ENCODE measurements around the gene TACSTD2. TPM values are rescaled to one million over a fixed set of nuclear protein-coding genes. Genes with fewer than 3 reads are reported as not detected.
"Not testable (repeated sequence)": the region's sequence is repeated elsewhere in the genome, so short reads cannot be mapped to it uniquely, and the experiment has no call there.

Gene TACSTD2
- total RNA-seq, 1 experiment from 2014 or later = not detected

DNA sequence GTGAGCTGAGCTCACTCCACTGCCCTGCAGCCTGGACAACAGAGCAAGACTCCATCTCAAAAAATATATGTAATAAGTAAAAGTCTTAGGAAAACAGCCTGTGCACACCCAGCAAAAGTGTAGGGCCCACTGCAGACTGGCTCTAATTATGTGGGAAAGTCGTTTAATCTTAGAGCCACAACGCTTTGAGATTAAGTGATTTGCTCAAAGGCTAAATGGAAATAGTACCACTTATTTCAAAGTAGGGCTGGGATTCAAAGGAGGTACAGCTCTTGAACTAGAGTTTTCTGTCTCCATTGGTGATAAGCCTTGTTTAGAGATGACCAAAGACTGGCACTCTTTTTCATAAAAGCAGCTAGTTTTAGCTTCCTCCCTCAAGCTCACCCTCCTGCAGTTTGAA, 2.2 kb downstream of the TACSTD2 start:
- no peaks in the 10 kb centered on the region for H3K36me3 ChIP-seq
- DNase-seq = no peak
- H3K4me3 ChIP-seq = no peak overlapping the region
- peaks cover 7% of the 10 kb centered on the region for H3K9me3 ChIP-seq
- no peaks in the 10 kb centered on the region for H3K27me3 ChIP-seq

DNA sequence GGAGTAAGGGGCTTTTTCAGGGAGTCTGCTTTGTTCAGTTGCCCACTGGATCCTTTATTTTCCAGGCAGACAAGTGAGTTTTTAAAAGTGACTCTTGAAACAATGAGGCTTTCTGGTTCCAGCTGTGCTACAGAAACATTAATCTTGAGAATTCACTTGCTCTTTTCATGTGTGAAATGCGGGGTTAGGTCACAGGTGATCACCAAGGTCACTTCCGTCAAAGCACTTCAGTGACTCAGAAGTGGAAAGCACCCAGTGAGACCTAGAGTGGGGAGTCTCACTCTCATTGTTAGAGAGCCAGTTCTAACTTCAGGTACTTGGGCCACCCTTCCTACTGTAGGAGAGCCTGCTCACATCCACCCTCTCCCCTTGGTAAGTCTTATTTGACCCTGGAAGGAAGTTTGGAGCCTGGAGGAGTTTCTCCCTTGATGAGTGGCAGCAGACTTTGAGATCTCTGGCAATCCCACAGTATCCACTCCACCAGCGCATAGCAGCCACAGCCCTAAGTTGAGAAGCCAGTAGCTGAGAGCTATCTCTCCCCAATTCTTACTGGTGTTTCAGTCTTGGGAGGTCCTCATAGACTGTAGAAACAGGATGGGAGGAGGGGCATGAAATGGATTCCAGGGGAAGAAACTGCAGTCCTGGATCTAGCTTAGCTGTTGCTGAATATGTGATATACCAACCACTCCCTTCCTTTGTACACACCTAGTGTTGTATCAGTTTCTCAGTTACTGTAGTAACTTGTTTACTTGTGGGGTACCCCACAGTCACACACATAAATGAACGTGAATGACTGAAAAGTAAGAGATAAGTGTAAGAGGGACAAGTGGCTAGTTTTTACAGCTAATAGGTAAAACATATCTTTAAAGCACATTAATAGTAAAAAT, 3.1 kb downstream of the TACSTD2 start:
- peaks cover 7% of the 10 kb centered on the region for H3K9me3 ChIP-seq
- H3K36me3 ChIP-seq = no peaks in the 10 kb centered on the region
- DNase-seq = no peak
- H3K4me3 ChIP-seq = no peak overlapping the region
- H3K27me3 ChIP-seq = no peaks in the 10 kb centered on the region

DNA sequence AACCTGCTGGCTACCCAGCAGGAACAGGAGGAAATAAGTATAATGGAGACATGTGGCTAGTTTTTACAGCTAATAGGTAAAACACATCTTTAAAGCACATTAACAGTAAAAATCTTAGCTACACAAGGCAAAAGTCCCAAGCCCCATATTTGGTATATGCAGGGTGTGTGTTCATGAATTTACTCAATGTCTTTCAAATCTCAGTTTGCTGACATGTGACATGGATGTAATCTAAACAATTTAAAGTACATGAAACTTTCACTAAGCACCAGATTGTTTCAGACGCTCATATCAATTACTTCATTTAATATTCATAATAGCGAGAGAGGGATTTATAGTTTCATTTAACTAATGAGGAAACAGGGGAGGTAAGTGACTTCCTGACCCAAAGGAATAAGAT, 3.9 kb downstream of the TACSTD2 start:
- Histone ChIP-seq H3K36me3 (no peaks in the 10 kb centered on the region), H3K9me3 (peaks cover 7% of the 10 kb centered on the region), H3K4me3 (no peak overlapping the region), H3K27me3 (no peaks in the 10 kb centered on the region)
- no peak for DNase-seq

DNA sequence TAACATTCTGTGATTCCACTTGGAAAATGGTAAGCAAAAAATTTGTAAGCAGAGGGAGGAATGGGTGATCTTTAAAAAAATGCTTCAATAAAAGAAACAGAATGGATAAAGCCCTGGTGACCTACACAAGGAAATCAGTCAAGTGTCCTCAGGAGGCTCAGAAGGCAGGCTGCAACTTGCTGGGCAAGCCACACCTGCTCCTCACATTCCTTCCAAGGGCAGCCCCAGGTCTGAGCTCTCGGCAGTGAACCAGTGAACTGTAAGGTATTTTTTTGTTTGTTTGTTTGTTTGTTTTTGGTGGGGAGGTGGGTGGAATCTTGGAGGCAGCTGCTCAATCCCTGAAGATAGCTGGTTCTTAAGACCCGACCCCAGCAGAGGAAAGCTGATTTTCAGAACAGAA, 4.4 kb downstream of the TACSTD2 start:
- peaks cover 7% of the 10 kb centered on the region for H3K9me3 ChIP-seq
- no peak overlapping the region for H3K4me3 ChIP-seq
- DNase-seq = no peak
- H3K36me3 ChIP-seq = no peaks in the 10 kb centered on the region
- no peaks in the 10 kb centered on the region for H3K27me3 ChIP-seq

DNA sequence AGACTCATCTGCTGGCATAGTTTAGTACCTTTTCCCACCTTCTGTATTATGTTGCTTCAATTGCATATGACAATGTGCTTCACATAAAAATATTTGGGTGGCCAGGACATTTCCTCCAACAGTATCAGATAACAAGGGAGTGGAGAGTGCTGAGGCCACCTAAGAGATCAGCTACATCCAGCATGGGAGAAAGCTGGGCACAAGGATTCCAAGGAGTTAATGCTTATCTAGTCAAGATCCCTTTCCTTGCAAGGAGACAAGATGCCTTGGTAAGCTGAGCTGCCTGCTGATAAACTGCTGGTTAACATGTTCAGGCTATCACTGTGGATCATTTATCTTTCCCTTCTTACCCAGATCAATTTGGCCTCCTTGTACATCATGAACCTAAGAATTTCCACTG, 5.4 kb downstream of the TACSTD2 start:
- no peak for DNase-seq
- Histone ChIP-seq H3K36me3 (no peaks in the 10 kb centered on the region), H3K9me3 (peaks cover 7% of the 10 kb centered on the region), H3K27me3 (no peaks in the 10 kb centered on the region), H3K4me3 (no peak overlapping the region)

DNA sequence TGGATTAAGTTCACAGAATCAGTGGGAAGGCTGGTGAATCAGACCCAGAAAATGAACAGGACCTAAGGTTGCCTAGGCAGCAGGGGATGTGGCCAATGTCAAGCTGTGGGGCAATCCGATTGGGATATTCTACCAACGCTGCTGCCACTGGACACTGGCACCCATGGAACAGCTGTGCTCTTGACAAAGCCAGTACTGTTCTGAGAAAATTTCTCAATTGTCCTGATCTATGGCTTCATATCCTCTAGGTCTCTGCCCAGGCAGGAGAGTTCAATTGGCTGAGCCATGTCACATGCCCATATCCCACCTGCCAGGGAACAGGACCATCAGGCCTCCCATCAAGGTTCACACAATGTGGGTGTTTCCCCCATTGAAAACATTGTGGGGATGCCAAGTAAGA, 6.2 kb downstream of the TACSTD2 start:
- Histone ChIP-seq H3K4me3 (no peak overlapping the region), H3K36me3 (no peaks in the 10 kb centered on the region), H3K9me3 (peaks cover 7% of the 10 kb centered on the region), H3K27me3 (no peaks in the 10 kb centered on the region)
- peak; percentile 56 for DNase-seq

DNA sequence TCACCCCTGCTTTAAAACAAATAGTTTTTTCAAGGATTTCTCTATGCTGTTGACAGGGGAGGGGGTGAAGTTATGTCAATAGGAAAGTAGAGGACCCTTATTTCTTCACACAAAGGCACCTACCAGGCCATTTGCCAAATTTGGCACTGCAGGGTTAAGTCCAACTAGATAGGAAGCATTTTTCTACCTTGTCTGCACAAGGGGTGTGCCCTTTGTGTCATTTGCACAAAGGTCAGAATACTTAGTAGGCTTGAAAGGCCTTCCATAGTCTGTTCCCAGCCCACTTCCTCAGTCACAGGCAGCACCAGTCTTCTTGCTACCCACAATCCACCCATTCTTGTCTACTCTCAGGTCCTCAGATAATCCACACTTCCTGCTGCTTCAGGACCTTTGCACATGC, 7.0 kb downstream of the TACSTD2 start:
- no peaks in the 10 kb centered on the region for H3K27me3 ChIP-seq
- H3K4me3 ChIP-seq = no peak overlapping the region
- DNase-seq = no peak
- no peaks in the 10 kb centered on the region for H3K36me3 ChIP-seq
- H3K9me3 ChIP-seq = peaks cover 7% of the 10 kb centered on the region

DNA sequence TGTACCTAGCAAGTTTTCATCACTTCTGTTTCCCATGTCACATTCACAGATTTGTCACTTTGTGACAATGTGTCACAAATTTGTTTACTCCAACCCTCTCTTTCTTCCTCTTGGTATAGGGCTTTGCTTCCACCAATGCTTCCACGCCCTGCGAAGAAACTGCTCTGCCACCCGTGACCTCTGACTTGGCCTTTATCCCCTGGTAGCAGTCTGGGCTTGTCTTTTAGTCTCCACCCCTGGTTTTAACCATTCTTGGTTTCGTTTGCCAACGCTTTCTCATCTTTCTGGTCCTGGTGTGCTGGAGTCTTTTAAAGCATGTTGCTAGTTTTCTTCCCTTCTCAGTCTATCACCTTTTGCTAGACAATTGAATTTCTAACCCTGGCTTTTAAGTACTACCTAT, 8.1 kb downstream of the TACSTD2 start:
- Histone ChIP-seq H3K4me3 (no peak overlapping the region), H3K36me3 (no peaks in the 10 kb centered on the region), H3K27me3 (no peaks in the 10 kb centered on the region), H3K9me3 (peaks cover 7% of the 10 kb centered on the region)
- no peak for DNase-seq

DNA sequence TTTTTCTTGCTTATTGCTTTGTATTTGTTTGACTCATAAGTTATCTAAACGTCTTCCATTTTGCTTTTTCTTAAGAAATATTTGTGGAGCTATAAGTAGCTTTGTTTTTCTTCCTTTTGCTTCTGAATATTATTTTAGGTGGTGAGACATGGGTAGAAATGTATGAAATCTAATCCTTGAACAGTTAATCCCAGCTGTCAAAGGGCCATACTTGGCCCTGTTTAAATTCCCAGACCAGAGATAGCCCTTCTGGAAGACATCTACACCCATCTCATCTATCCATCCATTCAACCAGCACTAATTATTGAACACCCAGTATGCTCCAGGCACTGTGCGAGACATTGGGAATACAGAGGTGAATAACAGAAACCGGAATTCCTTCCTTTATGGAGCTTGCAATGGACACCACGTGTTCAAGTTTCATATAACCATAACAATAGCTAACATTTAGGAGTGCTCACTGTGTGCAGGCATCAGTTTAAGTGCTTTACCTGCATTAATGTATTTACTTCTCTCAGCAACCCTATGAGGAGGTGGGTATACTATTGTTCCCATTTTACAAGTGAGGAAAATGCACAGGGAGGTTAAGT, 8.7 kb downstream of the TACSTD2 start:
- H3K36me3 ChIP-seq = no peaks in the 10 kb centered on the region
- no peaks in the 10 kb centered on the region for H3K27me3 ChIP-seq
- DNase-seq = no peak
- no peak overlapping the region for H3K4me3 ChIP-seq
- H3K9me3 ChIP-seq = peaks cover 7% of the 10 kb centered on the region

DNA sequence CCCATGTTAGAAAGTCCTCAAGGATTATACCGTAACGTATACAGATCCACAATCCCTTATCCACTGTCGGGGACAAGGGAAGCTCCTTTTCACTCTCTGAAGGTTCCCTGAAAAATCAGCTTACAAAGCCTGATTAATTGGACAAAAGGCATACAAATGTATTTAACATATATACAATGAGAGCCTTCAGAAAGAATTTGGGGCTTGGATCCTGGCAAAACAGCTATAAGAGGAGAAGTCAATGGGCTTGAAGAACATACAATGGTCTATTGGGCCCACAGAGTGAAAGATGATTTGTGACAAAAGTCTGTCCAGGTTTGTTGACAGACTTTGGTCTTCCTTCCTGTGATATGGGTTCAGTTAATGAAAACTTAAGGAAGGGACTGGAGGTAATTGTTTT, 10.7 kb downstream of the TACSTD2 start:
- Histone ChIP-seq H3K9me3 (peaks cover 7% of the 10 kb centered on the region), H3K36me3 (no peaks in the 10 kb centered on the region), H3K27me3 (no peaks in the 10 kb centered on the region), H3K4me3 (no peak overlapping the region)
- no peak for DNase-seq

DNA sequence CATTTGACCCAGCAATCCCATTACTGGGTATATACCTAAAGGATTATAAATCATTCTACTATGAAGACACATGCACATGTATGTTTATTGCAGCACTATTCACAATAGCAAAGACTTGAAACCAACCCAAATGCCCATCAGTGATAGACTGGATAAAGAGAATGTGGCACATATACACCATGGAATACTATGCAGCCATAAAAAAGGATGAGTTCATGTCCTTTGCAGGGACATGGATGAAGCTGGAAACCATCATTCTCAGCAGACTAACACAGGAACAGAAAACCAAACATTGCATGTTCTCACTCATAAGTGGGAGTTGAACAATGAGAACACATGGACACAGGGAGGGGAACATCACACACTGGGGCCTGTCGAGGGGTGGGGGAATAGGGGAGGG, 13.3 kb downstream of the TACSTD2 start:
- not testable (repeated sequence) for H3K36me3 ChIP-seq, DNase-seq, H3K4me3 ChIP-seq, H3K9me3 ChIP-seq, H3K27me3 ChIP-seq

DNA sequence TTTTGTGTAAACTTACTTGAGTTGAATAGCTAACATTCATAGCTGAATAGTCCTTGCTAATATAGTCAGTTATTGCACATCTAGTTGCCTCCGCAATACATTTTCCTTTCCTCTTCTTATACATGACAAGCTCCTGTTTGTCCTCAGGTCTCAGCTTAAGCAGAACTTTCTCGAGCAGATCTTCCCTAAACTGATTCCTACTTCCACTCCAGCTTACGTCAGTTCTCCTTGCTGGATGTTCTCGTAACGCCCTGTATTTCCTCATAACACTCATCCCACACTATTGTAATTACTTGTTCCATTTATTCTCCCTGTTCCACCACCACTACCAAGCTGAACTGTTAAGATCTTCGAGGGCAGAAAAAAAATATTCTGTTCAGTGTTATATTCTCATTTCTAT, 15.4 kb downstream of the TACSTD2 start:
- no peaks in the 10 kb centered on the region for H3K36me3 ChIP-seq
- H3K27me3 ChIP-seq = no peaks in the 10 kb centered on the region
- H3K9me3 ChIP-seq = no peaks in the 10 kb centered on the region
- no peak overlapping the region for H3K4me3 ChIP-seq
- DNase-seq = no peak

DNA sequence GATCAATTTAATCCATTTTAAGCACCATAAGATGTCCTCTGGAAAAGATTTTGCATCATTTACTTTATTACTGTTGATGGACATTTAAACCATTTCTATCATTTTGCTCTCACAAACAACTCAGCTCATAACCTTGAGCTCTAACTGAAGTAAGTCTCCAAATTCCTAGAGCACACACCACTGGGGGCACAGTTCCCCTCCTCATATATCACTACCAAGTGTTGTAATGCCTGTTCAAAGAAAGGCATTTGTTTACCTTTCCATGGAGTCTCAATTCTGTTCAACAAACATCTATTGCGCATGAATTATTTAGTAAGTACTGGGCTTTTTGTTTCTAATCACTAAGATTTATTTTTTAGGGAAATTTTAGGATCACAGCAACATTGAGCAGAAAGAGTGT, 21.7 kb downstream of the TACSTD2 start:
- no peaks in the 10 kb centered on the region for H3K36me3 ChIP-seq
- no peak for DNase-seq
- H3K9me3 ChIP-seq = no peaks in the 10 kb centered on the region
- H3K27me3 ChIP-seq = no peaks in the 10 kb centered on the region
- no peak overlapping the region for H3K4me3 ChIP-seq

DNA sequence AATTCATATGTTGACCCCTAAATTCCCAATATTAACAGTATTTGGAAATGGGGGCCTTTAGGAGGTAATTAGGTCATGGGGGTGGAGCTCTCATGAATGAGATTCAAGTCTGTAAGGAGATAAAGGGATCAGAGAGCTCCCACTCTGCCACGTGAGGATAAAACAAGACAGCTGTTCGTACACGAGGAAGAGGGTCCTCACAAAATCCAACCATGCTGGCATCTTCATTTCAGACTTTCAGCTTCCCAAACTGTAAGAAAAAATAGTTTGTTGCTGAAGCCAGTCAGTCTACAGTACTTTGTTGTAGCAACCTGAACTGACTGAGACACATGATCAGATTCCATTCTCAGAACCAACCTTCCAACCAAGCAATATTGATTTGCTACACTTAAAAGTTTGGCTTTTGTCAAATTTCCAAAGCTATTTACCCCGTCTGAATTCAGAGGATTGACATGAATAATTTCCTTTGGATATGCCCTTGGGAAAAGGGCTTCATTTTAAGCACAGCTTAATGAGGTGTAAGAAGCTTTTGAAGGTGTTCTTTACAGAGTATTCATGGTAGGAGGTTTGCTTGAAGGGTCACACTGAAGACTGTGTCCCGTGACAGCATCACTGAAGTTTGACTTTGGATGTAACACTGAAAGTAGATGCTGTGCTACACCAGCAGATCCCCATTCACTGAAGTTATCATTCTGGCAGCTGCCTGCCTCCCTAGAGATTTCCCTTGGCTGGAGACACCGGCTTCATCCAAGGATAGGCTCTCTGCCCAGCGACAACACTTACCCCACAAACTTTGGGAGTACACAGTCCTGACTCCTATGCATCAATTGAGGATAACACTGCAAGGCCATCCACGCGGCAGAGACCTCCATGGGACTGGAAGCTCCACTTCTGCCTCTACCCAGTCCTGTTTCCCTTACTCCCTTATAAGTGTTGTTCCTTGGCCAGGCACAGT, 25.6 kb downstream of the TACSTD2 start:
- Histone ChIP-seq H3K27me3 (no peaks in the 10 kb centered on the region), H3K9me3 (no peaks in the 10 kb centered on the region), H3K36me3 (no peaks in the 10 kb centered on the region), H3K4me3 (no peak overlapping the region)
- no peak for DNase-seq

DNA sequence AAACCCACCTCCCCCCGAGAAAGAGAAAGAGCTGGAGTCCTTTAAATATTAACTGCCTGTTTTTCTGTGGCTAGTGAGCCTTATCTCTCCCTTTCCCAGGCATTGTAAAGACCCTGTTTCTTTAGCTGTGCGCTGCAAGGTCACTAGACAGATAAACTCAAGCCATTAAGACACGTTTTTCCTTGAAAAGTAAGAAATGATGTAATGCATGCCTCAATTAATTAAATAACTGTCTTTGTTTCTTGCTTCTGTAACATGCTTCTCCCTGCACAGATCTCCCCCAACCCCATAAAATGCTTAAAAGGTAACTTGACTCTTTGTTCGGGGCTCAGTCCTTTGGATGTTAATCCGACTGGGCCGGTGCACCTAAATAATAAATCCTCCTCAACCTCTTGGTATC, 27.8 kb downstream of the TACSTD2 start:
- not testable (repeated sequence) for H3K9me3 ChIP-seq, H3K4me3 ChIP-seq, H3K36me3 ChIP-seq, DNase-seq, H3K27me3 ChIP-seq

DNA sequence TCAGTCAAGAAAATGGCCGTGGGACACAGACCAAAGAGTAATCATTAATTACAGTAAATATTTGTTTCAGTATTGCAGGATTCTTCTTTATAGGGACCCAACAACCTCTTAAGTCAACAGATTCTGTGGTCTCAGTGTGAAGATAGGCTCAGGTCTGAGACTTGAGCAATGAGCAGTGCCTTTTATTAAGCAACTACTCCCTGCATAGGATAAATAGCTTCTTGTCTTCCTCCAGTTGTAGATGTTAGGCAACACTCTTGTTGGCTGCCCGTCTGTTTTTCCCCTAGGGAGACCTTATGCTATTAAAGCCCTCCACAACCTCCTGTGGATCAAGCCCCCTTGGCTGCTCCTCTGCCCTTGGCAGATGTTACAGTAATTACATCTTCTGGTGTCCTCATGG, 28.7 kb downstream of the TACSTD2 start:
- H3K9me3 ChIP-seq = no peaks in the 10 kb centered on the region
- no peaks in the 10 kb centered on the region for H3K36me3 ChIP-seq
- H3K27me3 ChIP-seq = no peaks in the 10 kb centered on the region
- H3K4me3 ChIP-seq = no peak overlapping the region
- DNase-seq = no peak

Data from MG63 (cell line).